PC-9 (cell line): Measurements from ENCODE around the gene MKNK2.

Experiments
- CTCF ChIP-seq: fragments of 200-600 bp; sonication (generic); conservative IDR thresholded peaks from 2 replicates; pipeline ENCODE4 v1.6.1; 2017; ENCODE audit warnings: mixed run types, antibody characterized with exemption, mild to moderate bottlenecking, moderate library complexity
- EZH2 ChIP-seq: fragments of 200-600 bp; sonication (generic); IDR thresholded peaks from 2 replicates; pipeline ENCODE4 v1.8.0; 2017; ENCODE audit warnings: antibody characterized with exemption, low read depth

GRCh38 chr19:2056837-2057192 is 5.8 kb upstream of the MKNK2 start:
- no peak for TF ChIP-seq CTCF
- no peak for TF ChIP-seq EZH2
